Duodenal mucosa (tissue), 2 donors: Measurements from ENCODE around the gene PSTPIP2.
"Not testable (repeated sequence)": the region's sequence is repeated elsewhere in the genome, so short reads cannot be mapped to it uniquely, and the experiment has no call there.

ENCODE experiments used
- H3K27ac ChIP-seq: one replicate; pipeline ENCODE4 v1.7.0; 2013; ENCODE audit warnings: low read depth, low read length
- H3K27me3 ChIP-seq, 2 donors: one replicate each; pipeline ENCODE4 v1.7.0; 2013; ENCODE audit warnings: low read length in 2 of 2, control low read depth in 1 of 2; ENCODE audit not compliant: insufficient read depth in 2 of 2, control insufficient read depth in 1 of 2
- H3K36me3 ChIP-seq, 2 donors: one replicate each; pipeline ENCODE4 v1.7.0; 2013; ENCODE audit warnings: low read length in 2 of 2, control low read depth in 1 of 2; ENCODE audit not compliant: insufficient read depth in 2 of 2, control insufficient read depth in 1 of 2
- H3K4me1 ChIP-seq, 2 donors: one replicate each; pipeline ENCODE4 v1.7.0; 2013; ENCODE audit warnings: low read length in 2 of 2, control low read depth in 1 of 2; ENCODE audit not compliant: insufficient read depth in 2 of 2, control insufficient read depth in 1 of 2
- H3K4me3 ChIP-seq, 2 donors: one replicate each; pipeline ENCODE4 v1.7.0; 2013; ENCODE audit warnings: low read length in 2 of 2, low read depth in 1 of 2
- H3K9ac ChIP-seq, 2 donors: one replicate each; pipeline ENCODE4 v1.7.0; 2013; ENCODE audit warnings: low read length in 2 of 2, low read depth in 1 of 2
- H3K9me3 ChIP-seq, 2 donors: one replicate each; pipeline ENCODE4 v1.7.0; 2013; ENCODE audit warnings: low read length in 2 of 2, control low read depth in 1 of 2; ENCODE audit not compliant: control insufficient read depth in 1 of 2

Gene PSTPIP2

GRCh38 chr18:46054956-46055837 lies 16.9 kb downstream of the PSTPIP2 start:
- Histone ChIP-seq H3K4me1 (peaks cover under 1 to 3% of the 10 kb centered on the region in 2 donors), H3K27ac (no peak overlapping the region), H3K36me3 (no peaks in the 10 kb centered on the region), H3K9ac (no peak overlapping the region), H3K9me3 (no peaks in the 10 kb centered on the region), H3K4me3 (no peak overlapping the region), H3K27me3 (no peaks in the 10 kb centered on the region)

- no peak overlapping the region for H3K27ac ChIP-seq
Observed at GRCh38 chr18:46053368-46054095, 18.5 kb downstream of the PSTPIP2 start.

GRCh38 chr18:46051731-46052461 lies 20.2 kb downstream of the PSTPIP2 start:
- Histone ChIP-seq H3K36me3 (no peaks in the 10 kb centered on the region), H3K9me3 (no peaks in the 10 kb centered on the region), H3K4me3 (no peak overlapping the region), H3K4me1 (peaks cover 0 to 3% of the 10 kb centered on the region in 2 donors), H3K27me3 (no peaks in the 10 kb centered on the region), H3K27ac (no peak overlapping the region), H3K9ac (no peak overlapping the region)

More at GRCh38 chr18:46053368-46054095, 18.5 kb downstream of the PSTPIP2 start:
- Histone ChIP-seq H3K9me3 (no peaks in the 10 kb centered on the region), H3K4me3 (no peak overlapping the region), H3K9ac (no peak overlapping the region), H3K27me3 (no peaks in the 10 kb centered on the region), H3K36me3 (no peaks in the 10 kb centered on the region), H3K4me1 (peaks cover 0 to 3% of the 10 kb centered on the region in 2 donors)

- Histone ChIP-seq H3K9me3 (no peaks in the 10 kb centered on the region), H3K4me3 (no peak overlapping the region), H3K9ac (no peak overlapping the region), H3K27ac (no peak overlapping the region), H3K4me1 (peaks cover 0 to 3% of the 10 kb centered on the region in 2 donors), H3K27me3 (no peaks in the 10 kb centered on the region), H3K36me3 (no peaks in the 10 kb centered on the region)
Observed at GRCh38 chr18:46050268-46050667, 21.8 kb downstream of the PSTPIP2 start.

GRCh38 chr18:46048641-46049040 lies 23.4 kb downstream of the PSTPIP2 start:
- no peaks in the 10 kb centered on the region for H3K27me3 ChIP-seq
- no peaks in the 10 kb centered on the region for H3K36me3 ChIP-seq
- no peak overlapping the region for H3K27ac ChIP-seq
- peaks cover 0 to 3% of the 10 kb centered on the region in 2 donors for H3K4me1 ChIP-seq
- H3K9ac ChIP-seq, result no peak overlapping the region
- H3K9me3 ChIP-seq, result no peaks in the 10 kb centered on the region
- no peak overlapping the region for H3K4me3 ChIP-seq

- H3K4me1 ChIP-seq, H3K27me3 ChIP-seq, H3K36me3 ChIP-seq, H3K9ac ChIP-seq, H3K27ac ChIP-seq, H3K4me3 ChIP-seq, H3K9me3 ChIP-seq: not testable (repeated sequence)
Observed at GRCh38 chr18:46047369-46047768, 24.7 kb downstream of the PSTPIP2 start.

- Histone ChIP-seq H3K4me3 (no peak overlapping the region), H3K36me3 (no peaks in the 10 kb centered on the region), H3K4me1 (no peaks in the 10 kb centered on the region), H3K9ac (no peak overlapping the region), H3K9me3 (no peaks in the 10 kb centered on the region), H3K27ac (no peak overlapping the region), H3K27me3 (no peaks in the 10 kb centered on the region)
Observed at GRCh38 chr18:46046688-46047087, 25.4 kb downstream of the PSTPIP2 start.

GRCh38 chr18:46046126-46046525 lies 25.9 kb downstream of the PSTPIP2 start:
- no peak overlapping the region for H3K27ac ChIP-seq
- no peaks in the 10 kb centered on the region for H3K9me3 ChIP-seq
- no peak overlapping the region for H3K9ac ChIP-seq
- no peak overlapping the region for H3K4me3 ChIP-seq
- no peaks in the 10 kb centered on the region for H3K4me1 ChIP-seq
- no peaks in the 10 kb centered on the region for H3K27me3 ChIP-seq
- no peaks in the 10 kb centered on the region for H3K36me3 ChIP-seq

- H3K4me3 ChIP-seq, result no peak overlapping the region
- no peaks in the 10 kb centered on the region for H3K9me3 ChIP-seq
- no peak overlapping the region for H3K9ac ChIP-seq
- no peaks in the 10 kb centered on the region for H3K27me3 ChIP-seq
- H3K36me3 ChIP-seq, result no peaks in the 10 kb centered on the region
- no peaks in the 10 kb centered on the region for H3K4me1 ChIP-seq
- no peak overlapping the region for H3K27ac ChIP-seq
Observed at GRCh38 chr18:46042571-46043123, 29.4 kb downstream of the PSTPIP2 start.
